ENCODE measurements around the gene SLIT3.
"Not testable (repeated sequence)": the region's sequence is repeated elsewhere in the genome, so short reads cannot be mapped to it uniquely, and the experiment has no call there.

Gene SLIT3

DNA sequence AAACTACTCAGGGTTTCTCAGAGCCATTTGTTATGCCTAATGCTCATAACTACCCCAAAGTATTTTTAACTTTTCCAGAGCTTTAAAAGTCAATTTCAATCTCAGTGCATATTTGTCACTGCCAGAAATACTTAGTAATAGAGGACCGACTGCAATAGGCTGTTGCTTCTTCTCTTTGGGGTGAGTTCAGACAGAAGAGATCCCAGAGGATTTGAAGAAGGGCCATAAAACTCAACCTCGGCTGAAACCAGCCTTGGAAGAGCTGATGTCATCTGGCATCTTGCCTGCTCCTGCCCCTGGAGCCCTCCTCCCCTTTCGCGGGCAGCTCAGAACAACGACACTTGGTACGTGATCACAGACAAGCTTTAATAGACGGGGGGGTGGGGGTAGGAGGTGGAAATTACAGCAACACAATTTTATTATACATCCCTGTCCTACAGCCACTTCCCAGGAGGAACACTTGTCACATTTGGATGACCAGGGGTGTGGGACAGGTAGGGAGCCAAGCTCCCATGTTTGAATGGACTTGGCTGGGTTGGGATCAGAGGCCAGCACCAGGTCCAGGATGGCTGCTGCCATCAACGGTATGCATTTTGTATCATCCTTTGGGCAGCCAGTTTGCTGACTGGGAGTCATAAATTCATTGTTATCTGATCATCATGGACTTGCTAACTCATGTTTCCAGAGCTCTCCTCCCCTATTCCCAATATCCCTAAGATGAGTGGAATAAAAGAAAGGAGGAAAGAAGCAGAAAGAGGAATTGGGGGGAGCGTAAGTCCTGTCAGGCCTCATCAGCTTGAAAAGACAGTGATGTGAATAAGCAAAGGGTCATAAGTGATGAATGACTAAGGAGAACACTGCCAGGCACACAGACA, 535.2 kb downstream of the SLIT3 start:
- DNase-seq (ENCODE audit: low spot score) = peak; percentile 84

DNA sequence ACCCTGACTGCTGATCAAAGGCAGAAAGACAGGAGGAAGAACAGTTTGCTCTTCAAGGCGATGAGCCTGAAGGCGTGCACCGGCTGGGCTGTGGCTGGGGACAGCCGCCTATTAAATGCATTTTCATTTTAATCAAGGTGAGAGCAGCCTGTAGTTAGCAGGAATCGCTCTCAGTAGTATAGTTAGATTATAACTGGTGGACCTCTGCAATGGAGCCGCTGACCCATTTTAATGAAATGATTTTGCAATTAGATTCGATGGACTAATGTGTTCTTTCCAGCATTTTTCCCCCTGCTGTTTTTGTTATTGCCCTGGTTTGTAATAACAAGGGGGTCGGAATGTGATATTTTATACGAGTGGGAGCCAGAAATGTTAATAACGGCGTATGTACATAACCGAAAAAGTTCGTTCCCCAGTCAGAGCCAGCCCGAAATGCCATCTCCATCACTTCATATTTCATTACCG, 535.8 kb downstream of the SLIT3 start:
- no peak for DNase-seq (ENCODE audit: low spot score)

DNA sequence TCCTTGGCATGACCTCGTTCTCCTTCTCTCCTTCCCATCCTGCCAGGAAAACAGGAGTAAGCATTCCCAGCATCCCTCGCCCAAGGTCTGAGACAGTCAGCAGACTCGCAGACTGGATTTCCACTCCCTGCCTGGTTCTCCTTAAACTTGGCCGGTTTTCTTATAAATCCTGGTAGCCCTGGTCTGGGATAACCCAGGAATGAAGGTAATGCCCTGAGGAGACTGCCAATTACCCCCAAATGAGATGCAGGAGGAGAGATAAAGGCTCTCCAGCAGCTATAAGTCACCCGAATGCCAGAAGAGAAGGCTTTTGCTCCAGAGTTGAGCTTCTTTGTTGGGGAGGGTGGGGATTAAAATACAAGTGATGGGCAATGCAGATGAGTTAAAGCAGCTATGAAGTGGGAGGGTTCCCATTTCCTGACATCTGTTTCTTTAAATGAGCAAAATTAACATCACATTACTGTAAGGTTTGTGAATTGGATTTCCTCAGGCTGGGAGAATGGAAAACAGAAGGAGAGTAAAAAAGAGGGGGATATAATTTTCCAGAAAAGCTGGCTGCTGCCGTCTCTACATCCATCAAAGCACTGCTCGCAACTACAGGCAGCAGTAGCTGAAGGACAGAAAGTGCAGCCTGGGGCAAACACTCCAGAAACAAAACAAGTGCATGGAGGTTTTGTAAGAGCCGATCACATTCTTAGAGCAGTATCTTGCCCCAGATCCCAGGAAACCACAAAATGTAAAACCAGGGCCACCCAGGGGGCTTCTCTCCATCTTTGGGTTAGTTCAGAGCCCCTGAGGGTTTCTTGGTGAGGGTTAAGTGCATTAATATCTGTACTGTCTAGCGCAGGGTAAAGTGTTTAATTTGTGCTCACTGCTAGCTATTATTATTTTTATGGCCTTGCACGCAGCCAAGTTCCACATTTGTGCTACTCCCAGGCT, 544.2 kb downstream of the SLIT3 start:
- no peak for DNase-seq (ENCODE audit: low spot score)

DNA sequence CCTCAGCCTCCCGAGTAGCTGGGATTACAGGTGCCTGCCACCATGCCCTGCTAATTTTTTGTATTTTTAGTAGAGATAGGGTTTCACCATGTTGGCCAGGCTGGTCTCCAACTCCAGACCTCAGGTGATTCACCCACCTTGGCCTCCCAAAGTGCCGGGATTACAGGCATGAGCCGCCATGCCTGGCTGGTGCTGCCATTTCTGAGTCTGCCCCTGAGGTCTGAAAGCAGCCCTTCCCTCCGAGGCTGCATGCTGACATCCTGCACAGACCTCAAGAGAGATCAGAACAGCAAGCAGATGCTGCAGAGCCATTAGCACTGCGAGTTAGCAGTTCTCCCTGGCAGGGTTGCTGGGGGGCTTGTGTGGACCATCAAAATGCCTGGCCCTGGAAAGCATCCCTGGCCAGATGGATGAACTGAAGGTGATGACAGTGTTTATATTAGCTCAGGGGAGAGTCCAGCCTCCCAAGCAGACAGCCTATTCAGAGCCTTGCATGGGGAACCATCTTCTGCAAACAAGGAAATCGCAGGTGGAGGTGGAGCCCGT, 545.3 kb downstream of the SLIT3 start:
- DNase-seq (ENCODE audit: low spot score) = no peak

DNA sequence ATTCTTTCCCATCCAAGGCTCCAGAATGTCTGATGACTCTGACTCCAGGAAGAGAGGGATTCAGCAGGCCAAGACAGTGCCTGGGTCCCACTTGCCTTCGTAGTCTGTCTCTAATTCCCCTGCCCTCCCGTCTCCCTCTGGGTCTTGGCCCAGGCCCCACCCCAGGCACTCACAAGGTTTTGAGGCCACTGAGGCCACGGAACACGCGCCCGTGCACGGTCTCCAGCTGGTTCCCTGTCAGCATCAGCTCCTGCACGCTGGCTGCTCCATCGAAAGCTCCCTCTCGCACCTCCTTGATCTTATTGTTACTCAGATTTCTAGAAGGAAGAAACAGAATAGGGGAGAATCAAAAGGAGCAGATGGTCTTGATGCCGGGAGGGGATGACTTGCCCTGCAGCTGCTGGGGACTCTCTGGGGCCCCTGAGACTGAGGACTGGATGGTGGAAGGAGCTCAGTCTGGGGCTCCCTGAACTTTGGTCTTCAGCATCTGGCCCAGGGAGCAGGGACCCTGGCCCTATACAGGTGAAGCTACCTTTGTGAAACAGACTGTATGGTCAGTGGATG, 547.2 kb downstream of the SLIT3 start:
- no peak for DNase-seq (ENCODE audit: low spot score)

DNA sequence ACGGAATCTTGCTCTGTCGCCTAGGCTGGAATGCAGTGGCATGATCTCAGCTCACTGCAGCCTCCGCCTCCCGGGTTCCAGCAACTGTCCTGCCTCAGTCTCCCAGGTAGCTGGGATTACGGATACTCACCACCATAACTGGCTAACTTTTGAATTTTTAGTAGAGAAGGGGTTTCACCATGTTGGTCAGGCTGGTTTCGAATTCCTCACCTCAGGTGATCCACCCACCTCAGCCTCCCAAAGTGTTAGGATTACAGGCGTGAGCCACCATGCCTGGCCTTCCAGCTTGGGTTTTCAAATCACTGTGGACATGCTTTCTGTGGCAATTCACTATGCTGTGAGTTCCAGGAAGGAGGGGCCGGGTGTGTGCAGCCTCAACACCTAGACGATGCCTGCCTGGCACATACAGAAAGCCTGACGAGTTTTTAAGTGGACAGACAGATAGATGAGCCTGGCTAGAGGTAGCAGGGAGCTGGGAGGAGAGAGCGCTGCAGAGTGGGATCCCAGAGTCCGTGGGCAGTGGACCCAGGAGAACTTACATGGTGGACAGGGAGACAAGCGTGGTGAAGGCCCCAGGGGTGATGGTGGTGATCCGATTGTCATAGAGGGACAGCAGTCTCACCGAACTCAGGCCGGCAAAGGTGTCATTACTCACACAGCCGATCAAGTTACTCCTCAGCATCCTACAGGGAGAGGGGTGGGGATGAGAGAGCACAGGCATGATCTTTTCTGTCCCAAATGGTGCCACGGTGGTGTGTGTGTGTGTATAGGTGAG, 548.3 kb downstream of the SLIT3 start:
- no peak for DNase-seq (ENCODE audit: low spot score)

DNA sequence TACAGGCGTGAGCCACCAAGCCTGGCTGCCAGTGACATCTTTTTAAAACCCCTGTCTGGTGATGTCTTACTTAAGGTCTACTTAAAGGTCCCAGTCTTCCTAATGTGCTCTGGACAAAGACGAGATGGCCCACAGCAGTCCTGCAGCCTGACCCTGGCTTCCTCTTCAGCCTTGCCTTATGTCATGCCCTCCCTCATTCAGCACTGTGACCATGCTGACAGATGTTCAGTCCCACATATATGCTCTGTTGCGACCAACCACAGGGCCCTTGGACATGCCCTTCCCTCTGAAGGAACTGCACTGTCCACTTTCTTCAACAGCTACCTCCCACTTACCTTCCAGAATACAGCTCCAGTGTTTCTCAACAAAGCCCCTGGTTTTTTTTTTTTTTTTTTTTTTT, 548.9 kb downstream of the SLIT3 start:
- DNase-seq (ENCODE audit: low spot score) = no peak

DNA sequence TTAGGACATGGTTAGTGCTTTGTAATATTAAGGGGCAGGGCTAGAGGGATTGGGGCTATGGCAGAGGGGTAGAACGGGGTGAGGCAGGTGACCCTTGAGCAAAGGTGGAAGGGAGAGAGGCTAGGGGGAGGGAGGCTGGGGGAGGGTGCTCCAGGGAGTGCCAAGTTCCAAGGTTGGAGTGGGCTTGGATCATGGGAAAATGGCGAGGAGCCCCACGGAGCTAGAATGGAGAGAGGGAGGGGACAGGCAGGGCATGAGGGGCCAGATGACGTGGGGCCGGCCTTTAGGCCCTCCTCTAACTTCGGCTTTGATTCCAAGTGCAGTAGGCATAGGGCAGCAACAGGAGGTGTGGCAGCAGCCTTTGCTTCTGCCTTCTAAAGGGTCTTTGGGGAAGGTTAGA, 550.0 kb downstream of the SLIT3 start:
- no peak for DNase-seq (ENCODE audit: low spot score)

DNA sequence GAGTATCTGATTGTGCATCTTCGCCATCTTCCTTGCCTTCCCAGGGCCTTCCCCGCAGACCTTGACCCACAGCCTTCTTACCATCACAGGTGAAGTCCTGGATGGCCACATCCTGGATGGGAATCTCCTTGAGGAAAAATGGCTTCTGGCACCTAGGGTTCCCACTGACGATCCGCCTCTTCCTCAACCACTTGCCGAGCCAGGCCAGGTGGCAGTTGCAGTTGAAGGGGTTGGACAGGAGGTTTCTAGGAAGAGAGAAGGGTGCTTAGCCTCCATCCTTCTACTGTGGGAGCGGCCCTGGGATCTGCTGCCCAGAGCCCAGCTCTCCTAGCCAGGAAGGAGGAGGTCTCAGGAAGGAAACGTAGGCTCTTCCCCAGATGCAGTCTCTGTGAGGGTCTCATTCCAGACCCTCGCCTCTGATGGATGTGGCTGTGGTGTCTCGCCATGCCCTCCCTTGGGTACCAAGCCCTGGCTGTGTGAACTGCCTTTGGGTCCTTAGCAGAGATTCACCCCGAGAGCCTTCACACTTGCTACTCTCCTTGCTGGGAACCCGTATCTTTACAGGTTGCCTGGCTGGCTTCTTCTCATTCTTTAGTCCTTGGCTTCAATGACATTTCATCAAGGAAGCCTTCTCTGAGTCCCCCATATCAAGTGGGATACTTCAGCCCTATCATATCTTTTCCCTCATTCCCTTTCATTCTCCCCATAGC, 551.4 kb downstream of the SLIT3 start:
- DNase-seq (ENCODE audit: low spot score) = no peak

DNA sequence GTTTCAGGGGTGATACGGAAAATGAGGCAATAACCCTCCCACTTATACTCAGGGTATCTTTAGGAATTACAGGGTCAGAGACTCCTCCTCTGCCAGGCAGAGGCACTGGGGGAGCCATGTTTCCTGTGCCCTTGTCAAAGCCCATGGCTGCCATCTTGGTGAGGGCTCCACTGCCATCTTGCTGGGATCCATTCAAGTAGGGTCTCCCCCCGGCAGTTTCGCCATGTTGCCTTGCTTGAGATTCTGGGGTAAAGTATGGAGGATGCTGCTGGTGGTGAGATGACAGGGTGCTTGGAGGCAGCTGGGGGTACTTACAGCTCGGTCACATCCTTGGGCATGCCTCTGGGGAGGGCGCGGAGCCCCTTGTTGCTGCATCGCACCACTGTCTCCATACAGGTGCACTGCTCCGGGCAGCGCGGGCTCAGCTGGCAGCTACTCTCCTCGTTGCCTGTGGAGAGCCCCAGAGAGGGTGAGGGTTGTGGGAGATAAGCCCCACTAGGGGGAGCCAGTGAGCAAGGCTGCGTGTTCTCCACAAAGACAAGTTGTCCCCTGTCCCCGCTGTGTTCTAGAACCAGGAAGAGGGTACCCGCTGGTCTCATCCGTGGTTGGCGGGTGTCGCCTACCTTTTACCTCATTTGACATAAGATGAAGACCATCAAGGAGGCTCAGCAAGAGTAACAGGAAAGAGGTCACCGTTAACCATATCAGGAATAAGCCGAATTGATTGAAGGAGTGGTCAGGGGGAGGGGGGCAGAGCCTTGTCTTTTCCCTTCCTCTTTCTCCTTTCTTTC, 552.8 kb downstream of the SLIT3 start:
- peak; percentile 67 for DNase-seq (ENCODE audit: low spot score)

DNA sequence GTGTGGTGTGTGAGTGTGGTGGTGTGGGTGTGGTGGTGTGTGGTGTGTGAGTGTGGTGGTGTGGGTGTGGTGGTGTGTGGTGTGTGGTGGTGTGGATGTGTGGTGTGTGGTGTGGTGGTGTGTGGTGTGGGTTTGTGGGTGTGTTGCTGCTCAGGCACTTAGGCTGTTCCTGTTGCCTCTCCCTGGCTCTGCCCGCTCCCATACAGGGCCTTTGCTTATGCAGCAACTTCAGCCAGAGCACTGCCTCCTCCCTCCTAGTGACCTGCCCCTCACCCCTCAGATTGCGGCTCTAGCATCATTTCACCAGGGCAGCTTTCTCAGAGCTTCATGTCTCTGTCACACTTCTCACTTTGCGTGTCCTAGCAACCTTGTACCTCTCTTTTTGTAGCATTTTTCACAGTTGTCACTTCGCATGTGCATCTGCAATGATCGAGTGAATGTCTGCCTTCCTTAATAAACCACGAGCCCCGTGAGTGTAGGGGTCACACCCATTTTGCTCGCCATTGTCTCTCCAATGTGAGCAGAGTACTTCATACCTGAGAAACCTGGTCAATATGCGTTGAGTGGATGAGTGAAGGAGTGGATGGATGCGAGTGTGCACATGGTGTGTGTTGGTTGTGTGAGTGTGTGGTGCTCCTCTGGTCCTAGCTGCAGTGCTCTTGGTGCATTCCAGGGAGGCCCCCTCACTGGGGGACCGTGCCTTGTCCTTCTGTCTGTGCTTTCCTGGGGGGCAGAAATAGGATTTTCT, 553.9 kb downstream of the SLIT3 start:
- DNase-seq (ENCODE audit: low spot score) = no peak

DNA sequence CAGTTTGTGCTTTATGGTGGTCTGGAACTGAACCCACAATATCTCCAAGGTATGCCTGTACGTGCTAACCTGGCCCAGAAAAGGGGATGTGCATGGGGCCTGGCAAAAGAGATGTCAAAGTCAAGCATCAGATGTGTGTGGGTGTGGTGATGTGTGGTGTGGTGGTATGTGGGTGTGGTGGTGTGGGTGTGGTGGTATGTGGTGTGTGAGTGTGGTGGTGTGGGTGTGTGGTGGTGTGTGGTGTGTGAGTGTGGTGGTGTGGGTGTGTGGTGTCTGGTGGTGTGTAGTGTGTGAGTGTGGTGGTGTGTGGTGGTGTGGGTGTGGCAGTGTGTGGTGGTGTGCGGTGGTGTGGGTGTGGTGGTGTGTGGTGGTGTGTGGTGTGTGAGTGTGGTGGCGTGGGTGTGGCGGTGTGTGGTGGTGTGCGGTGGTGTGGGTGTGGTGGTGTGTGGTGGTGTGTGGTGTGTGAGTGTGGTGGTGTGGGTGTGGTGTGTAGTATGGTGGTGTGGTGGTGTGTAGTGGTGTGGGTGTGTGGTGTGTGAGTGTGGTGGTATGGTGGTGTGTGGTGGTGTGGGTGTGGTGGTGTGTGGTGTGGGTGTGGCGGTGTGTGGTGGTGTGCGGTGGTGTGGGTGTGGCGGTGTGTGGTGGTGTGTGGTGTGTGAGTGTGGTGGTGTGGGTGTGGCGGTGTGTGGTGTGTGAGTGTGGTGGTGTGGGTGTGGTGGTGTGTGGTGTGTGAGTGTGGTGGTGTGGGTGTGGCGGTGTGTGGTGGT, 554.6 kb downstream of the SLIT3 start:
- DNase-seq (ENCODE audit: low spot score) = not testable (repeated sequence)

DNA sequence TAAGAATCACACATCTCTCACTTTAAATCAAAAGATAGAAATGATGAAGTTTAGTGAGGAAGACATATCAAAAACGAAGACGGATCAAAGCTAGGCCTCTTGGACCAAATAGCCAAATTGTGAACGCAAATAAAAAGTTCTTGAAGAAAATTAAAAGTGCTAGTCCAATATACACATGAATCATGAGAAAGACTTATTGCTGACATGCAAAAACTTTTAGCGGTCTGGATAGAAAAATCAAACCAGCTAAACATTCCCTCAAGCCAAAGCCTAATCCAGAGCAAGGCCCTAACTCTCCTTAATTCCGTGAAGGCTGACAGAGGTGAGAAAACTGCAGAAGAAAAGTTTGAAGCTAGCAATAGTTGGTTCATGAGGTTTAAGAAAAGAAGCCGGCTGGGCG, 557.3 kb downstream of the SLIT3 start:
- no peak for DNase-seq (ENCODE audit: low spot score)

DNA sequence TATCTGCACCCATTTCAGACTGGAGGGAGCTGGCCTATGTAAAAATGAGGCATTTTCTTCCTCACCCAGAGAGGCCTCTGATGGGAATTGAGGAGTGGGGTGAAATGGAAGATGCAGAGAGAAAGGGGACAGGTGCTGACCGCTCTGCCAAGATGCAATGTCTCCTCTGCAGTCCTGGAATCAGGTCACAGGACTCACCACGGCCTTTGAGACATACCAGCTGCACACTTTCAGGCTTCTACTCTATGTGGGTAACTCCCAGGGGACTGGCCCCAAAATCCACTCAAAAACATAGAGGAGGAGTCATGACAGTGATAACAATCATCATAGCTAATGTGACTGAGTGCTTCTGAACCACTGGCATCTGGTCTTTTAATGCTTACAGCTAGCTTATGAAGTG, 558.6 kb downstream of the SLIT3 start:
- DNase-seq (ENCODE audit: low spot score) = not testable (repeated sequence)

DNA sequence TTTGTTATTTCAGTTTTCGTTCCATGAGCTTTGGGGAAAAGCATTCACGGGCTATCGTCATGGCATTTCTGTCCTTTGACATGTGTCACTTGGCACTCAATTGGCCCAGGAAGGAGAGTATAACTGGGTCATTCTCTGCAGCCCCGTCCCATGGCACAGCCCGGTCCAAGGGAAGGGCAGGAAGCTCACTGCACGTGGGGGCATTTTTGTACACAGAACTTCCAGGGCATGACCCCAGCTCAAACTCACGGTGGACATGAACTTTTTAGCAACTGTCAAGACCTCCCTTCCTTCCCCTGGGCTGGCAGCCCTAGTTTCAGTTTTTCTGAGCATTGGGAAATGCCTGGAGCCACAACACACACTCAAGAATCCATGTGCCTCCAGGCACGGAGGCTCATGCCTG, 560.1 kb downstream of the SLIT3 start:
- no peak for DNase-seq (ENCODE audit: low spot score)

DNA sequence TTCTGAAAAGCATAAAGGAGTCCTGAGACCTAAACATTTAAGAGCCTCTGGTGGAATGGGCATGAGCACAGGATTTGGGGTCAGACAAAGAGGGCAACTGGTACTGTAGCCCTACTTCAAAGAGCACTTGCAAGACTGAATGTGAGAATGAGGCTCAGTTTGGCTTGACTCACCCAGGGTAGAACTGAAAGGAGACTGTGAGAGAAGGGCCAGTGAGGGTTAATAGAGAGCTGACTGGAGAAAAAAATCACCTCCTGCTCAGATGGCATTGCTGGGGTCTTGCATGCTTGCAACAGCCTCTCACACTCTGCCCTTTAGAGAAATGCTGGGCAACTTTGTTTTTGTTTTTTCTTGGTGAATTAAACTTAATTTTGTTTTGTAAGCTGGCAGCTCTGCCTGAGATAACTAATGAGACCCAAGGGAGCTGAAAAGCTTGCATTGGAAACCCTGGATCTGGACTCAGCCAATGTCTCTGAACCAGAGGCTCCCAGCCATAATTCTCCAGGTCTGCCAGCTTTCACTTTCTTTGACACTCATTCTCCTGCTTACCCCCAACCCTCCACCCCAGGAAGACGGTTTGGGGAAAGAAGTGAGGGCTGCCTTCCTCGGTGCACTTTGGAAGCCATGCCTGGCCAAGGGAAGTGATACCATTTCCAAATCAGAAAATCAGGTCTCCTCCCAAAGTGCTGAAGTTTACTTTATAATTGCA, 560.7 kb downstream of the SLIT3 start:
- no peak for DNase-seq (ENCODE audit: low spot score)

DNA sequence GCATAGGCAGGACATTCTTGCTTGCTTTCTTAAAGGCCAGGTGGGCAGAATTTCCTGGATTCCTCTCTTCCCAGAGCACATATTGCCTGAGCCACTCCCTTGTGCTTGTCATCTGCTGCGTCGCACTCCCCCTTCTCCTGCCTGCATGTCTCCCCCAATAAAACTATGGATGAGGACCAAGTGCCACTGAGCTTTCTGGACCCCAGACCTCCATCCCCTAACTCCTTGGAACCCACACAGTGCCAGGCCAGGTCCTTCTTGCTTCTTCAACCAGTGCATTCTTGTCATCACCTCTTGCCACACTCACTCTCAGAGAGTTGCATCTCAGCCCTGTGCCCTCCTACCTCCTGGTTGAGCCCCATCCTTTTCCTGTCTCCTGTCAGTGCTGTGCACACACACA, 563.9 kb downstream of the SLIT3 start:
- DNase-seq (ENCODE audit: low spot score) = no peak

DNA sequence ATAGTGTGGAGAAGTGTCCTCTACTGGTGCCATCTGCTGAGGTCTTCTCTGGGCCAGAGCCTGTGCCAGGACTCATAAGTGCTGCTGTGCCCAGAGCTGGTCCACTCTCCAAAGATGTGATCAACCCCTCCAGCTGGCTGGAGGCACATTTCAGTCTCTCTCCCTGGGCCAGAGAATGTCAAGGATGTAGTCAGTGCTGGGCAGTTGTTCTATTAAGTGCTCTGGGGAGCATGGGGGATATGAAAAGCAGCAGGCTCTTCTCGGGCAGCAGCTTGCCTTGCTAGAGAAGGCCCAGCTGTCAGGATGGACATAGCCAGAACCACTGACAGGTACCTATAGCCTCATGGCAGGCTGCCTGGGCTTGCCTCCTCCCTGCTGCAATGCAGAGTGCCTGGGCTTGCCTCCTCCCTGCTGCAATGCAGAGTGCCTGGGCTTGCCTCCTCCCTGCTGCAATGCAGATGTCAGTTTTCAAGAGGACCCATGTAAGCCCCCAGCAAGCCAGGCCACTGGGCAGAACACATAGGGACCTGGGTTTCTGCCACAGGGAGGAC, 564.6 kb downstream of the SLIT3 start:
- DNase-seq (ENCODE audit: low spot score) = no peak
